Mammary epithelial cell (primary cell): ENCODE data around the gene MICU2.

Experiments
- CTCF ChIP-seq, 2 donors: IDR thresholded peaks in 1 of 2; conservative IDR thresholded peaks in 1 of 2; 2 replicates each; pipeline ENCODE4 v1.5.1; 2011 to 2012; ENCODE audit warnings: inconsistent platforms in 2 of 2, low read length in 2 of 2, mild to moderate bottlenecking in 2 of 2, control low read depth in 1 of 2, low read depth in 1 of 2; ENCODE audit not compliant: insufficient read depth in 1 of 2; ENCODE audit errors: extremely low read depth in 1 of 2
- EZH2 ChIP-seq: IDR thresholded peaks from 2 replicates; pipeline ENCODE4 v1.6.1; 2012; ENCODE audit warnings: low read length, inconsistent platforms, borderline replicate concordance

- no peak for TF ChIP-seq CTCF (conservative IDR thresholded peaks at IDR 0.05 in 1 of 2, IDR thresholded peaks at IDR 0.05 in 1 of 2; ENCODE audit: extremely low read depth in 1 of 2, insufficient read depth in 1 of 2, low read depth in 1 of 2, low read length in 2 of 2)
- TF ChIP-seq EZH2 = no peak
Measured at GRCh38 chr13:21541980-21542379, 62.0 kb downstream of the MICU2 start.
